ENCODE data around the gene AAMDC.

The AAMDC gene

GRCh38 chr11:77820565-77821348 lies at the start of gene AAMDC, which contains the start of gene RSF1:
TSS of gene AAMDC (plus strand) at chr11:77821144. CDS start at chr11:77842497, 21,353 bp downstream.
TSS of gene RSF1 (minus strand) at chr11:77820722. CDS start at chr11:77820714, 8 bp downstream.
- DNase-seq: peak; percentile 97

- DNase-seq: no peak
These were observed 45.0 kb upstream of the AAMDC start for GRCh38 chr11:77775936-77776335.

DNA sequence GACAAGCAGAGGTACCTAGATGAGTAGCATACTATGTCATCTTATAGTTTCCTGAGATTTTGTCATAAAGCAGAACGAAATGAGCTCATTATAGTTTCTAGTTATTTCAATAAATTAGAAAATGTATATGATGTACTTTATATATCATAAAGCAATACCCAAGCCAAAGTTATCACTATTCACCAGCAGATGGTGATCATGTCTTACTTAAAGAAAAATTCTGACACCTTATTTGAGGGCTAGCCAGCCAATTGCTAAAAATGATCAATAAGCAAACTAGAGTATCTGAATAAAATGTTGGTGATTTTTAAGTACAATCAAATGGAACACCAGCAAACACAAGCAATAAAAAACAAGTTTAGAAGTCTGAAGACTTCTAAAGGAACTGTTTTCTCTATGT lies 44.5 kb upstream of the AAMDC start:
- DNase-seq: peak; percentile 21

GRCh38 chr11:77778118-77778517 lies 42.8 kb upstream of the AAMDC start:
- DNase-seq: no peak

- DNase-seq: no peak
These were observed 42.4 kb upstream of the AAMDC start for GRCh38 chr11:77778549-77778948.

GRCh38 chr11:77779935-77780334 lies 41.0 kb upstream of the AAMDC start:
- DNase-seq: no peak

GRCh38 chr11:77783025-77783424 lies 37.9 kb upstream of the AAMDC start:
- DNase-seq: no peak

- DNase-seq: no peak
These were observed 36.4 kb upstream of the AAMDC start for GRCh38 chr11:77784572-77784971.

GRCh38 chr11:77789061-77789730 lies 31.7 kb upstream of the AAMDC start:
- DNase-seq: no peak

GRCh38 chr11:77789731-77790476 lies 31.0 kb upstream of the AAMDC start:
- DNase-seq: no peak

GRCh38 chr11:77791301-77791700 lies 29.6 kb upstream of the AAMDC start:
- no peak for DNase-seq

DNA sequence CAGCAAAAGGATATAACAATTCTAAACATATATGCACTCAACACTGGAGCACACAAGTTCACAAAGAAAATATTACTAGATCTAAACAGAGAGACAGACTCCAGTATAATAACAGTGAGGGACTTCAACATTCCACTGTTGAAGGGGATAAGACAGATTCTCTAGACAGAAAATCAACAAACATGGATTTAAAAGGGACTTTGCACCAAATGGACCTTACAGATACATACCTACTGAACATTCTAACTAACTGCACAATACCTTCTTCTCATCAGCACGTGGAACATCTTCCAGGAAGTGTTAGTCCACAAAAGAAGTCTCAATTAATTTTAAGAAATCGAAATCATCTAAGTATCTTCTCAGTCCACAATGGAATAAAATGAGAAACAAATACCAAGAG lies 27.0 kb upstream of the AAMDC start:
- DNase-seq: no peak

- no peak for DNase-seq
These were observed 21.6 kb upstream of the AAMDC start for GRCh38 chr11:77799338-77799737.

- DNase-seq: no peak
These were observed 20.5 kb upstream of the AAMDC start for GRCh38 chr11:77800449-77800848.

- DNase-seq: no peak
These were observed 19.5 kb upstream of the AAMDC start for GRCh38 chr11:77801477-77801876.

DNA sequence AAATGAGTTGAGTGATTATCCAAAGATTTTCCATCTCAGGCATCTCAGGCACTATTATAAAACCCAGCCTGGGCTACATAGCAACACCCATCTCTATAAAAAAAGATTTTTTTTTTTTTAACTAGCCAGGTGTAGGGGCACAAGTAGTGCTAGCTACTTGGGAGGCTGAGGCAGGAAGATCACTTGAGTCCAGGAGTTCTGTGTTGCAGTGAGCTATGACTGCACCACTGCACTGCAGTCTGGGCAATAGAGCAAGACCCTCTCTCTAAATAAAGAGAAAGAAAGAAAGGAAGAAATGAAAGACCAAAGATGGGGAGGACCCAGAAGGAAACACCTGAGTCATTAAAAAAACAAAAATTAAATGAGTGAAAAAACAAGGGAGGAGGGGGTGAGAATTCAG lies 14.5 kb upstream of the AAMDC start:
- DNase-seq: no peak

DNA sequence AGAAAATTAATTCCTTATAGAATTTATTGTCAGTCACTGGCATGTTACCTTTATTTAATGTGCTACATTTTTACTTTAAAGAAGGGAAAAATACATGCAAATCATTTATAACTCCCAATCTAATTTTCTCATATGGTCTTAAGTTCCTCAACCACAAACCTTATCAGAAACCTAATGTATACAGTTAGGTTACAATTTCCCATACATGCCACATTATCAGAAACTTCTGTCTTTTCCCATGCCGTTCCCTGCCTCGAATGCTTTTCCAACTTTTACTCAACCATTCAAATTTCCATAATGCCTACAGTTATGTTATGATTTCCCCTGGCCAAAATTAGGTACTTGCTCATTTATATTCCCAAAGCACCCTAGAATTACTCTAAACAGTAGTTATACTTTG lies 14.0 kb upstream of the AAMDC start:
- DNase-seq: no peak

DNA sequence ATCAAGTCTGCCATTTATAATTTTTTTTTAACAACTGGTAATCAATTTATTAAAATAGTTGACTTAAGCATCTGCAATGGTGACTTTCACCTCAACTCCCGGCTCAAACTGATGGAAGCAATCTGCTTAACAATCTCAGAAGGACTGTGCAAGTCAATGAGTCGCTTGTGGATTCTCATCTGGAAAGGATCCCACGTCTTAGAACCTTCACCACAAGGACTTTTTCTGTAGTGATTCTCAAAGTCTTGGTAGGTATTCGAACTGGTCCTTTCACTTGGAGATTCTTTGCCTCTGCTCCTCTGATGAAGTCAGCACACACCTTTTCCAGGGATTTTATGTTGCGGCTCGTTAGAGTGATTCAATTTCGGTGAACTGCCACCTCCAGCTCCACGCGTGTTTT lies 7.7 kb upstream of the AAMDC start:
- no peak for DNase-seq

DNA sequence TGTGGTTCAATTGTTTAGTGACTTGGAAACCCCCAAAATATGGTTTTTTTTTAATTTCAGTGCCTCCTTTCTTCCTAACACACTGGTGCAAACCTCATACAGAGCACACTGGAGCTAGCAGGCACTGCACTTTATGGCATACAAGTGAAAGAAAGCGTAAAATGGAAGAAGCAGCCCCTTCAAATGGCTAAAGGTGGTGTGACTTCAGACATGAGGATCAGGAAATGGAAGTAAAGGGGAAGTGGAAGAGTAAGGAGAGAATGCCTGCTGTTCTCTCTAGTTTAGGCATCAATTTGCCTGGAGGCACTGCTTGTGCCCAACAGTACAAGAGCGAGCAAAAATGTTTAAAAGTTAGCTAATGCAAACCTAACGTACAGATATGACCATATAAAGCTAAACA lies 6.1 kb upstream of the AAMDC start:
- DNase-seq: no peak

DNA sequence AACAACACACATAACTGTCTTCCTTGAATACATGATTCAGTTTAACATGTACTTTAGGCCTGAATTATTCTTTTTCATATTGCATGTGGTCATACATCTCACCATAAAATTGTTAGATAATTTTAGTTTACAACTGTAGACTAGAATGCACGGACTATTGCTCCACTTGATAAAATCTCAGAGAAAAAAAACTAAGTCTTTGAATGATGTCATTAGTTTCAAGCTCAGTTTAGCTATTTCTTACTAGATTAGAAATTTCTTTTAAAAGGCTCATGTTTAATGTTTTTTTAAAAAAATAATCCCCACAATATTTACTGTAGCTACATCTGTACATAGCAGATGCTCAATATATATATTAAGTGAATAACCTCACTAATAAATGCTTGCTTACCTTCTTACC lies 5.5 kb upstream of the AAMDC start:
- DNase-seq: no peak

DNA sequence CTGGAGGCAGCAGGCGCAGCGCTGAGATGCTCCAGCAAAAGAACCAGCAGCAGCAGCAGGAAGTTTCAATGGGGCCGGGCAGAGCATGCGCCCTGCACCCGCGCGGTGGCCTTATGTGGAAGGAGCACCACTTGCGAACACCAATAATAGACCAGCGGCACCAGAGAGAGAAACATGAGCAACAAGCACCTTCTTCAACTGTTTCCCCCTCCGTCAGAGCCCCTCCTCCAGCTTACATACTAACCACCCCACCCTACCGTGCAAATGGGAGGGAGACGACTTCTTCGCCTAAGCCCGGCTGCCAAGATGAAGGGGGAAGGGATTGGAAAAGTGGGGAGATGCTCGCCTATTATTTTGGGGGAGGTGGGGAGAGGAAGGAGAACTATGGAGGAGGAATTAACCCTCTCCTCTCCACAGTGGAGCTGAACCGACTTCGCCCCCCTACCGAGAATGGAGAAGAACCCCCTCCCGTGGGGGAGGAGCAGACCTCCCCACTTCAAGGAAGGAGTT lies 1.5 kb upstream of the AAMDC start:
- peak; percentile 89 for DNase-seq

GRCh38 chr11:77819921-77820564 lies 901 bp upstream of the AAMDC start:
- peak; percentile 26 for DNase-seq

DNA sequence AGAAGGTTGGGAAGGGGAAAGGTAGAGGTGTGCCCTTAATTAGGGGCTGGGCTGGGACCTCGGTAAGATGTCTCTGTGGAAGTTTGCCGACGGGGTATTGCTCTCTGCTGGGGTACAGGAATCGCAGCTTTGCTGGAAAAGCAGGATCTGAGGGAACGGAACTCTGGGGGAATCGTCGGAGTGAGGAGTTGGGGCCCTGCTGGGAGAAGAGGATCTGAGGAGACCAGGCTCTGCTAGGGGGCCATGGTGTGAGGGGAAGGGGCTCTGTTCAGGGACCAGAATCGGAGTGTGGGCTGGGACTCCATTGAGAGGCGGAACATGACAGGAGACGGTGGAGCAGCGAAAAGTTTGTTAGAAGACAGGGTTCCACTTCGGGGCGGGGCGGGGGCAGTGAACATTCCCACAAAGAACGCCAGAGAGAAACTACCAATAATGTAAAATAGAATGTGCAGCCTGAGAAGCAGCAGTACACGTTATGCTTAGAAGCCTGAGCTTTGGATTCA lies 456 bp downstream of the AAMDC start:
- no peak for DNase-seq

Measured in activated CD4-positive, alpha-beta T cell treated with anti-CD3 and anti-CD28 coated beads, Interleukin-2, amount 50 U/mL, for 16 hours (primary cell).